ENCODE data around the gene MTPN. TPM values are rescaled to one million over a fixed set of nuclear protein-coding genes. Genes with fewer than 3 reads are reported as not detected.

MTPN gene
- total RNA-seq, 4 donors from 2014 or later = 76.6 to 80.2 (median 79.0) TPM

GRCh38 chr7:135938563-135938962 is 38.6 kb downstream of the MTPN start:
- H3K4me3 ChIP-seq = no peak overlapping the region
- ATAC-seq = no peak
- H3K36me3 ChIP-seq = no peaks in the 10 kb centered on the region
- 74 to 78% methylated on average over 3 of the region's 3 CpGs for WGBS, 2 donors (ENCODE audit: low coverage in 1 of 2)
- H3K9me3 ChIP-seq = no peaks in the 10 kb centered on the region
- H3K27ac ChIP-seq = no peak overlapping the region
- H3K4me1 ChIP-seq = peaks cover 0 to 30% (median 0%) of the 10 kb centered on the region in 3 donors
- no peaks in the 10 kb centered on the region for H3K27me3 ChIP-seq
- no peak for TF ChIP-seq POLR2A (IDR thresholded peaks at IDR 0.05)
- TF ChIP-seq CTCF (IDR thresholded peaks at IDR 0.05) = no peak

GRCh38 chr7:135938086-135938485 is 39.1 kb downstream of the MTPN start:
- Histone ChIP-seq H3K36me3 (no peaks in the 10 kb centered on the region), H3K27me3 (no peaks in the 10 kb centered on the region), H3K27ac (no peak overlapping the region), H3K9me3 (no peaks in the 10 kb centered on the region), H3K4me3 (no peak overlapping the region), H3K4me1 (peaks cover 0 to 30% (median 0%) of the 10 kb centered on the region in 3 donors)
- ATAC-seq = no peak
- TF ChIP-seq POLR2A (IDR thresholded peaks at IDR 0.05) (no peak), POLR2AphosphoS5 (IDR thresholded peaks at IDR 0.05) (no peak), CTCF (IDR thresholded peaks at IDR 0.05) (no peak), EP300 (IDR thresholded peaks at IDR 0.05) (no peak)

GRCh38 chr7:135936497-135937217 is 40.5 kb downstream of the MTPN start:
- H3K4me1 ChIP-seq = peaks cover 0 to 35% (median 0%) of the 10 kb centered on the region in 3 donors

GRCh38 chr7:135934651-135935050 is 42.5 kb downstream of the MTPN start:
- WGBS, 2 donors (ENCODE audit: low coverage in 1 of 2) = 77 to 88% methylated on average over 2 of the region's 2 CpGs

More at GRCh38 chr7:135936497-135937217, 40.5 kb downstream of the MTPN start:
- H3K27me3 ChIP-seq = no peaks in the 10 kb centered on the region
- no peaks in the 10 kb centered on the region for H3K36me3 ChIP-seq
- no peaks in the 10 kb centered on the region for H3K9me3 ChIP-seq
- H3K4me3 ChIP-seq = no peak overlapping the region
- TF ChIP-seq POLR2AphosphoS5 (IDR thresholded peaks at IDR 0.05) (no peak), POLR2A (IDR thresholded peaks at IDR 0.05) (no peak), EP300 (IDR thresholded peaks at IDR 0.05) (no peak), CTCF (IDR thresholded peaks at IDR 0.05) (no peak)
- no peak overlapping the region for H3K27ac ChIP-seq
- ATAC-seq = no peak
- 32 to 40% methylated on average over 2 of the region's 2 CpGs for WGBS, 2 donors (ENCODE audit: low coverage in 1 of 2)

More at GRCh38 chr7:135934651-135935050, 42.5 kb downstream of the MTPN start:
- ATAC-seq = no peak
- Histone ChIP-seq H3K36me3 (peaks cover 0 to 3% of the 10 kb centered on the region in 2 donors), H3K4me3 (no peak overlapping the region), H3K4me1 (peaks cover 0 to 55% (median 5%) of the 10 kb centered on the region in 3 donors), H3K9me3 (no peaks in the 10 kb centered on the region), H3K27me3 (no peaks in the 10 kb centered on the region), H3K27ac (no peak overlapping the region)
- TF ChIP-seq POLR2A (IDR thresholded peaks at IDR 0.05) (no peak), CTCF (IDR thresholded peaks at IDR 0.05) (no peak), EP300 (IDR thresholded peaks at IDR 0.05) (no peak), POLR2AphosphoS5 (IDR thresholded peaks at IDR 0.05) (no peak)

Data from gastroesophageal sphincter (tissue), 4 donors.